Measurements from ENCODE around the gene RFC2. TPM values are rescaled to one million over a fixed set of nuclear protein-coding genes. Genes with fewer than 3 reads are reported as not detected.
A peak's percentile ranks its signal among the peaks of the same experiment; 100 is the strongest.

RFC2 gene
- total and polyA plus RNA-seq, 2 donors (not counting 1 experiment from before 2014, with no cell fraction given) = 9.9 to 19.6 TPM

- no peaks in the 10 kb centered on the region for H3K79me2 ChIP-seq (ENCODE audit: control insufficient read depth, insufficient read depth, low read length)
- TF ChIP-seq EZH2 (IDR thresholded peaks at IDR 0.05; ENCODE audit: low read length, missing control alignments) (no peak), CTCF (conservative IDR thresholded peaks at IDR 0.05 in 1 of 2, IDR thresholded peaks at IDR 0.05 in 1 of 2; ENCODE audit: low read depth in 1 of 2, low read length in 2 of 2) (no peak)
- no peak overlapping the region for H3K27ac ChIP-seq (ENCODE audit: insufficient read depth, low read length)
- H3K4me2 ChIP-seq (ENCODE audit: extremely low read depth, insufficient read depth, low read length) = no peak overlapping the region
- peaks cover 4% of the 10 kb centered on the region for H3K4me1 ChIP-seq (ENCODE audit: control insufficient read depth, extremely low read depth, insufficient read depth, low read length)
- DNase-seq (ENCODE audit: low read depth in 2 of 2) = no peak
- no peaks in the 10 kb centered on the region for H4K20me1 ChIP-seq (ENCODE audit: control insufficient read depth, extremely low read depth, insufficient read depth, low read length)
- H3K36me3 ChIP-seq (ENCODE audit: control insufficient read depth, insufficient read depth, low read length) = no peaks in the 10 kb centered on the region
- H3K9ac ChIP-seq (ENCODE audit: insufficient read depth, low read length) = no peak overlapping the region
- H2AFZ ChIP-seq (ENCODE audit: low read length) = no peak overlapping the region
- no peaks in the 10 kb centered on the region for H3K27me3 ChIP-seq (ENCODE audit: control insufficient read depth, insufficient read depth, low read length)
- no peak overlapping the region for H3K4me3 ChIP-seq (replicated peaks in 1 of 4; ENCODE audit: control extremely low read depth in 1 of 4, insufficient read depth in 1 of 4, low read depth in 3 of 4, low read length in 4 of 4)
- no peaks in the 10 kb centered on the region for H3K9me3 ChIP-seq (ENCODE audit: control insufficient read depth, insufficient read depth, low read depth, low read length)
Measured at GRCh38 chr7:74203956-74204618, 50.1 kb downstream of the RFC2 start.

GRCh38 chr7:74202841-74203556 is 51.2 kb downstream of the RFC2 start:
- Histone ChIP-seq H3K4me1 (ENCODE audit: control insufficient read depth, extremely low read depth, insufficient read depth, low read length) (peaks cover 4% of the 10 kb centered on the region), H3K4me2 (ENCODE audit: extremely low read depth, insufficient read depth, low read length) (no peak overlapping the region), H3K4me3 (replicated peaks in 1 of 4; ENCODE audit: control extremely low read depth in 1 of 4, insufficient read depth in 1 of 4, low read depth in 3 of 4, low read length in 4 of 4) (no peak overlapping the region), H3K27ac (ENCODE audit: insufficient read depth, low read length) (no peak overlapping the region), H4K20me1 (ENCODE audit: control insufficient read depth, extremely low read depth, insufficient read depth, low read length) (no peaks in the 10 kb centered on the region), H3K79me2 (ENCODE audit: control insufficient read depth, insufficient read depth, low read length) (no peaks in the 10 kb centered on the region), H3K9me3 (ENCODE audit: control insufficient read depth, insufficient read depth, low read depth, low read length) (no peaks in the 10 kb centered on the region), H3K27me3 (ENCODE audit: control insufficient read depth, insufficient read depth, low read length) (no peaks in the 10 kb centered on the region), H2AFZ (ENCODE audit: low read length) (no peak overlapping the region), H3K36me3 (ENCODE audit: control insufficient read depth, insufficient read depth, low read length) (no peaks in the 10 kb centered on the region), H3K9ac (ENCODE audit: insufficient read depth, low read length) (no peak overlapping the region)
- TF ChIP-seq CTCF (conservative IDR thresholded peaks at IDR 0.05 in 1 of 2, IDR thresholded peaks at IDR 0.05 in 1 of 2; ENCODE audit: low read depth in 1 of 2, low read length in 2 of 2) = peak; percentile 63 to 69
- TF ChIP-seq EZH2 (IDR thresholded peaks at IDR 0.05; ENCODE audit: low read length, missing control alignments) = no peak
- peak; percentile 52 to 62 for DNase-seq (ENCODE audit: low read depth in 2 of 2)

GRCh38 chr7:74199551-74200355 is 54.4 kb downstream of the RFC2 start:
- no peak overlapping the region for H3K4me3 ChIP-seq (replicated peaks in 1 of 4; ENCODE audit: control extremely low read depth in 1 of 4, insufficient read depth in 1 of 4, low read depth in 3 of 4, low read length in 4 of 4)
- TF ChIP-seq CTCF (conservative IDR thresholded peaks at IDR 0.05 in 1 of 2, IDR thresholded peaks at IDR 0.05 in 1 of 2; ENCODE audit: low read depth in 1 of 2, low read length in 2 of 2) (no peak), EZH2 (IDR thresholded peaks at IDR 0.05; ENCODE audit: low read length, missing control alignments) (no peak)
- H3K27ac ChIP-seq (ENCODE audit: insufficient read depth, low read length) = no peak overlapping the region
- H3K9ac ChIP-seq (ENCODE audit: insufficient read depth, low read length) = no peak overlapping the region
- no peaks in the 10 kb centered on the region for H3K4me1 ChIP-seq (ENCODE audit: control insufficient read depth, extremely low read depth, insufficient read depth, low read length)
- peaks cover 4% of the 10 kb centered on the region for H3K36me3 ChIP-seq (ENCODE audit: control insufficient read depth, insufficient read depth, low read length)
- no peaks in the 10 kb centered on the region for H3K27me3 ChIP-seq (ENCODE audit: control insufficient read depth, insufficient read depth, low read length)
- no peaks in the 10 kb centered on the region for H4K20me1 ChIP-seq (ENCODE audit: control insufficient read depth, extremely low read depth, insufficient read depth, low read length)
- no peaks in the 10 kb centered on the region for H3K79me2 ChIP-seq (ENCODE audit: control insufficient read depth, insufficient read depth, low read length)
- no peak overlapping the region for H3K4me2 ChIP-seq (ENCODE audit: extremely low read depth, insufficient read depth, low read length)
- H2AFZ ChIP-seq (ENCODE audit: low read length) = no peak overlapping the region
- peak in 1 of 2 donors; percentile 67 for DNase-seq (ENCODE audit: low read depth in 2 of 2)
- H3K9me3 ChIP-seq (ENCODE audit: control insufficient read depth, insufficient read depth, low read depth, low read length) = no peaks in the 10 kb centered on the region
